ENCODE measurements around the gene TMEM181. TPM values are rescaled to one million over a fixed set of nuclear protein-coding genes. Genes with fewer than 3 reads are reported as not detected.
A peak's percentile ranks its signal among the peaks of the same experiment; 100 is the strongest.

TMEM181 gene
- total and polyA plus RNA-seq, 2 of the 13 experiments (the other 11 are each of a cell fraction or from before 2014, with no cell fraction given) = 59.1 to 108 TPM

GRCh38 chr6:158560836-158561320 lies 987 bp downstream of the TMEM181 start (continued):
- TF ChIP-seq XBP1 (CRISPR knock-in tag; IDR thresholded peaks at IDR 0.05) (0 out of 2 replicates have a peak, but pooled peaks have one; percentile 12), ZNF282 (IDR thresholded peaks at IDR 0.05; ENCODE audit: partially characterized antibody) (no peak), KLF13 (CRISPR knock-in tag; IDR thresholded peaks at IDR 0.05) (no peak), ERF (CRISPR knock-in tag; IDR thresholded peaks at IDR 0.05) (no peak), ZNF746 (CRISPR knock-in tag; IDR thresholded peaks at IDR 0.05) (no peak; the same call in 1 of the 2 replicates)
- TF ChIP-seq, protein P1, sequence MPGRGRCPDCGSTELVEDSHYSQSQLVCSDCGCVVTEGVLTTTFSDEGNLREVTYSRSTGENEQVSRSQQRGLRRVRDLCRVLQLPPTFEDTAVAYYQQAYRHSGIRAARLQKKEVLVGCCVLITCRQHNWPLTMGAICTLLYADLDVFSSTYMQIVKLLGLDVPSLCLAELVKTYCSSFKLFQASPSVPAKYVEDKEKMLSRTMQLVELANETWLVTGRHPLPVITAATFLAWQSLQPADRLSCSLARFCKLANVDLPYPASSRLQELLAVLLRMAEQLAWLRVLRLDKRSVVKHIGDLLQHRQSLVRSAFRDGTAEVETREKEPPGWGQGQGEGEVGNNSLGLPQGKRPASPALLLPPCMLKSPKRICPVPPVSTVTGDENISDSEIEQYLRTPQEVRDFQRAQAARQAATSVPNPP (CRISPR knock-in tag; IDR thresholded peaks at IDR 0.05) = no peak

- WGBS (ENCODE audit: low lambda C conversion rate) = 6% methylated on average over 14 of the region's 14 CpGs
- peaks cover 51% of the 10 kb centered on the region for H4K20me1 ChIP-seq (ENCODE audit: insufficient read depth, low read length)
- H3K9ac ChIP-seq (ENCODE audit: insufficient read depth, low read depth, low read length) = peak overlapping the region; percentile 88
- peaks cover 87% of the 10 kb centered on the region for H3K4me1 ChIP-seq (ENCODE audit: insufficient read depth, low read length)
- no peak for FAIRE-seq
- peaks cover 63% of the 10 kb centered on the region for H3K79me2 ChIP-seq (ENCODE audit: insufficient read depth, low read length)
- DNase-seq (ENCODE audit: low spot score) = no peak
- no peak overlapping the region for H2AFZ ChIP-seq (ENCODE audit: low read length)
- no TSS peak for BruUV-seq (replicated peaks)
- in situ Hi-C loops (cut with HindIII; ENCODE audit: extremely low pct_ligation_motif_present, low pct_unique_long_range_greater_than_20kb) (no loop called here), intact Hi-C loops (cut with micrococcal nuclease; ENCODE audit: unreplicated experiment) (no loop called here)
- H3K4me2 ChIP-seq (ENCODE audit: low read depth, low read length) = peak overlapping the region; percentile 96
- H3K36me3 ChIP-seq (replicated peaks in 1 of 2; ENCODE audit: control insufficient read depth in 1 of 2, insufficient read depth in 2 of 2, low read length in 2 of 2) = peaks cover 4 to 12% of the 10 kb centered on the region in 2 experiments; a peak in 2 of 5 replicates
- peak overlapping the region; percentile 75 to 90 (median 89) for H3K4me3 ChIP-seq (replicated peaks in 1 of 3; ENCODE audit: insufficient read depth in 1 of 3, low read depth in 2 of 3, low read length in 3 of 3)
- POLR2A ChIA-PET = interaction anchor here (1.4 to 4.3 kb wide), 4 partner anchors 9 to 25 kb away, joined by 4 to 29 read pairs (median 6); no protein-coding TSS in a partner anchor
- CTCF ChIA-PET (ENCODE audit: low intra/inter-chr PET ratio, low total read pairs) = no interaction called here
- no peaks in the 10 kb centered on the region for H3K9me3 ChIP-seq (ENCODE audit: low read length)
- ATAC-seq = peak; percentile 7
- H3K27ac ChIP-seq (ENCODE audit: extremely low read length, insufficient read depth, low read length) = peak overlapping the region; percentile 82
- H3K27me3 ChIP-seq (ENCODE audit: control insufficient read depth in 1 of 2, insufficient read depth in 2 of 2, low read length in 2 of 2) = no peaks in the 10 kb centered on the region
- TF ChIP-seq ZBTB7B (CRISPR knock-in tag; IDR thresholded peaks at IDR 0.05) = no peak
- no peak for TF ChIP-seq SRSF4 (IDR thresholded peaks at IDR 0.05; ENCODE audit: low read depth, low read length, poor library complexity, severe bottlenecking)
- TF ChIP-seq ZFP36L1 (CRISPR knock-in tag; IDR thresholded peaks at IDR 0.05) = no peak
- TF ChIP-seq HBP1 (CRISPR knock-in tag; IDR thresholded peaks at IDR 0.05; ENCODE audit: low read depth) = peak; percentile 25; the same call in 1 of the 2 replicates
- no peak for TF ChIP-seq HOXD1 (CRISPR knock-in tag; IDR thresholded peaks at IDR 0.05)
- TF ChIP-seq ZNF160 (CRISPR knock-in tag; IDR thresholded peaks at IDR 0.05) = no peak
- TF ChIP-seq, protein P2, sequence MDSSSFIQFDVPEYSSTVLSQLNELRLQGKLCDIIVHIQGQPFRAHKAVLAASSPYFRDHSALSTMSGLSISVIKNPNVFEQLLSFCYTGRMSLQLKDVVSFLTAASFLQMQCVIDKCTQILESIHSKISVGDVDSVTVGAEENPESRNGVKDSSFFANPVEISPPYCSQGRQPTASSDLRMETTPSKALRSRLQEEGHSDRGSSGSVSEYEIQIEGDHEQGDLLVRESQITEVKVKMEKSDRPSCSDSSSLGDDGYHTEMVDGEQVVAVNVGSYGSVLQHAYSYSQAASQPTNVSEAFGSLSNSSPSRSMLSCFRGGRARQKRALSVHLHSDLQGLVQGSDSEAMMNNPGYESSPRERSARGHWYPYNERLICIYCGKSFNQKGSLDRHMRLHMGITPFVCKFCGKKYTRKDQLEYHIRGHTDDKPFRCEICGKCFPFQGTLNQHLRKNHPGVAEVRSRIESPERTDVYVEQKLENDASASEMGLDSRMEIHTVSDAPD (CRISPR knock-in tag; IDR thresholded peaks at IDR 0.05) = no peak
- 0 out of 2 replicates have a peak, but pooled peaks have one; percentile 34 for TF ChIP-seq ZNF670 (CRISPR knock-in tag; IDR thresholded peaks at IDR 0.05; ENCODE audit: borderline replicate concordance)
- TF ChIP-seq ZSCAN30 (CRISPR knock-in tag; IDR thresholded peaks at IDR 0.05) = no peak
- no peak for TF ChIP-seq RFX5 (IDR thresholded peaks at IDR 0.05; ENCODE audit: low read depth, low read length)
- TF ChIP-seq KDM2A (CRISPR knock-in tag; IDR thresholded peaks at IDR 0.05; ENCODE audit: borderline replicate concordance, low read depth) = 0 out of 2 replicates have a peak, but pooled peaks have one; percentile 3
- no peak for TF ChIP-seq ZNF451 (CRISPR knock-in tag; IDR thresholded peaks at IDR 0.05)
These were observed 1.5 kb downstream of the TMEM181 start for GRCh38 chr6:158561321-158561884.

All from HepG2 (cell line).